HCT116 (cell line): ENCODE results near the gene TSPEAR. TPM values are rescaled to one million over a fixed set of nuclear protein-coding genes. Genes with fewer than 3 reads are reported as not detected.
"Not testable (repeated sequence)": the region's sequence is repeated elsewhere in the genome, so short reads cannot be mapped to it uniquely, and the experiment has no call there.

ENCODE experiments used
- ATAC-seq: fragments of 200-7000 bp; cut with Tn5 transposase; 2 replicates; pipeline ENCODE4 v1.9.1; 2020; ENCODE audit warnings: mild to moderate bottlenecking, moderate library complexity
- BruUV-seq: library from RNA; stranded (reverse); fragments of 400-500 nt; replicated peaks from 2 replicates; lab custom pipeline; 2021; lab: Mats Ljungman, UMichigan
- CTCF ChIA-PET: fragments of 300-600 bp; sonication (Branson Sonifier 250); formaldehyde crosslinking; loops from one replicate; lab custom pipeline; 2021; ENCODE audit warnings: antibody characterized with exemption; lab: Charles Lee
- POLR2A ChIA-PET: fragments of 300-600, 350-600 bp; sonication (Branson Sonifier 250); formaldehyde crosslinking; loops from one replicate; lab custom pipeline; 2021; ENCODE audit warnings: antibody characterized with exemption; lab: Charles Lee
- RAD21 ChIA-PET, 2 experiments: fragments of 300-600 bp; sonication (Branson Sonifier 250); formaldehyde crosslinking; loops; one replicate each; lab custom pipeline; 2023; ENCODE audit warnings: low total read pairs in 2 of 2; ENCODE audit not compliant: uncharacterized antibody in 2 of 2, unreplicated experiment in 2 of 2, low non-redundant PET in 1 of 2; lab: Charles Lee
- DNase-seq: peaks from one replicate; pipeline ENCODE4 v3.0.0-alpha.2; 2010; ENCODE audit warnings: low read depth, low spot score
- H2AFZ ChIP-seq: fragments of 200-600 bp; shearing (Covaris generic), sonication (generic); 2 replicates; pipeline ENCODE4 v1.6.1; 2017; ENCODE audit warnings: low read depth, mixed run types, mixed read lengths, antibody characterized with exemption, low read length; ENCODE audit not compliant: poor library complexity, severe bottlenecking
- H3K27ac ChIP-seq: 2 replicates; pipeline ENCODE4 v1.5.1; 2012; ENCODE audit warnings: low read depth, low read length
- H3K27me3 ChIP-seq: fragments of 200-600 bp; sonication (generic); 2 replicates; pipeline ENCODE4 v1.6.1; 2016; ENCODE audit warnings: mixed run types, low read length, mixed read lengths; ENCODE audit not compliant: insufficient read depth
- H3K36me3 ChIP-seq, 2 experiments: fragments of 200-500 bp in 1 of 2; fragments of 200-600 bp in 1 of 2; sonication (Bioruptor generic) in 1 of 2; sonication (generic) in 1 of 2; 2 replicates each; pipeline versions ENCODE4 v1.5.1 to v1.6.1; 2014 to 2016; ENCODE audit warnings: low read length in 2 of 2, inconsistent platforms in 1 of 2, mixed read lengths in 1 of 2, mixed run types in 1 of 2; ENCODE audit not compliant: insufficient read depth in 2 of 2, control insufficient read depth in 1 of 2
- H3K4me1 ChIP-seq, 2 experiments: fragments of 200-600 bp in 1 of 2; sonication (generic) in 1 of 2; 2 replicates each; pipeline versions ENCODE4 v1.5.1 to v1.6.1; 2012 to 2017; ENCODE audit warnings: low read length in 2 of 2, inconsistent platforms in 1 of 2, mild to moderate bottlenecking in 1 of 2, mixed read lengths in 1 of 2, mixed run types in 1 of 2, moderate library complexity in 1 of 2; ENCODE audit not compliant: insufficient read depth in 2 of 2, control insufficient read depth in 1 of 2
- H3K4me2 ChIP-seq: fragments of 200-600 bp; sonication (generic); 2 replicates; pipeline ENCODE4 v1.6.1; 2017; ENCODE audit warnings: mixed run types, low read length, mixed read lengths
- H3K4me3 ChIP-seq, 2 experiments: fragments of 200-600 bp in 1 of 2; sonication (generic) in 1 of 2; replicated peaks in 1 of 2; 2 replicates each; pipeline ENCODE4 v1.5.1; 2011 to 2016; ENCODE audit warnings: low read length in 2 of 2, control low read depth in 1 of 2, low read depth in 1 of 2, mild to moderate bottlenecking in 1 of 2, mixed read lengths in 1 of 2, mixed run types in 1 of 2
- H3K79me2 ChIP-seq: fragments of 200-600 bp; sonication (generic); 2 replicates; pipeline ENCODE4 v1.6.1; 2017; ENCODE audit warnings: mild to moderate bottlenecking, mixed run types, low read length, moderate library complexity, mixed read lengths; ENCODE audit not compliant: insufficient read depth
- H3K9ac ChIP-seq: fragments of 200-600 bp; sonication (generic); 2 replicates; pipeline ENCODE4 v1.6.1; 2016; ENCODE audit warnings: low read length, mixed read lengths
- H3K9me2 ChIP-seq: fragments of 200-600 bp; sonication (generic), shearing (Covaris generic); 2 replicates; pipeline ENCODE4 v1.6.1; 2017; ENCODE audit warnings: mixed run types, mild to moderate bottlenecking, moderate library complexity; ENCODE audit not compliant: insufficient read depth
- H3K9me3 ChIP-seq, 2 experiments: fragments of 200-500 bp in 1 of 2; fragments of 200-600 bp in 1 of 2; sonication (Bioruptor generic) in 1 of 2; sonication (generic) in 1 of 2; 2 replicates each; pipeline ENCODE4 v1.6.1; 2014 to 2017; ENCODE audit warnings: low read length in 2 of 2, mixed read lengths in 2 of 2, inconsistent platforms in 1 of 2, low read depth in 1 of 2, mild to moderate bottlenecking in 1 of 2, mixed run types in 1 of 2, moderate library complexity in 1 of 2; ENCODE audit not compliant: control insufficient read depth in 1 of 2, insufficient read depth in 1 of 2
- H4K20me1 ChIP-seq: fragments of 200-600 bp; sonication (generic), shearing (Covaris generic); 2 replicates; pipeline ENCODE4 v1.6.1; 2017; ENCODE audit warnings: mixed run types, mild to moderate bottlenecking, moderate library complexity; ENCODE audit not compliant: insufficient read depth
- CBX3 ChIP-seq: IDR thresholded peaks from 2 replicates; pipeline ENCODE4 v1.6.1; 2012; ENCODE audit warnings: low read depth
- EZH2 ChIP-seq: fragments of 200-600 bp; sonication (generic); IDR thresholded peaks from 2 replicates; pipeline ENCODE4 v1.6.1; 2017; ENCODE audit warnings: antibody characterized with exemption, mixed run types
- FOSL1 ChIP-seq: IDR thresholded peaks from 2 replicates; pipeline ENCODE4 v1.6.1; 2012; ENCODE audit warnings: low read depth
- SIN3A ChIP-seq: IDR thresholded peaks from 2 replicates; pipeline ENCODE4 v1.6.1; 2012; ENCODE audit warnings: low read depth
- SRF ChIP-seq: IDR thresholded peaks from 2 replicates; pipeline ENCODE4 v1.6.1; 2012; ENCODE audit warnings: low read depth
- TCF7L2 ChIP-seq: IDR thresholded peaks from 2 replicates; pipeline ENCODE4 v1.7.0; 2011; ENCODE audit warnings: borderline replicate concordance, inconsistent platforms; ENCODE audit not compliant: insufficient read depth, insufficient read length; ENCODE audit errors: extremely low read depth
- YY1 ChIP-seq: IDR thresholded peaks from 2 replicates; pipeline ENCODE4 v1.6.1; 2011; ENCODE audit warnings: low read length, low read depth, moderate library complexity, mild to moderate bottlenecking; ENCODE audit not compliant: insufficient replicate concordance; ENCODE audit errors: extremely low read depth
- ZFX ChIP-seq: fragments of 450-650 bp; IDR thresholded peaks from 2 replicates; pipeline ENCODE4 v1.6.1; 2017
- ZNF274 ChIP-seq: fragments of 200-500 bp; sonication (Bioruptor generic); IDR thresholded peaks from 2 replicates; pipeline ENCODE4 v1.6.1; 2014; ENCODE audit warnings: mild to moderate bottlenecking, low read depth, low read length, inconsistent platforms
- intact Hi-C: fragments of 100-400 bp; cut with micrococcal nuclease; formaldehyde crosslinking; loops from 2 replicates; pipeline ENCODE4 v1.10.0; 2022
- total RNA-seq: library from RNA; stranded (reverse); gene quantifications from one replicate; pipeline ENCODE4 v1.2.1, GENCODE V29; 2021; ENCODE audit not compliant: unreplicated experiment
- TF ChIP-seq, protein P1 (sequence below), 3 experiments: fragments of 200-600 bp in 1 of 3; sonication (generic) in 1 of 3; IDR thresholded peaks in 2 of 3; conservative IDR thresholded peaks in 1 of 3; 2 replicates each; pipeline ENCODE4 v1.5.1; 2012 to 2017; ENCODE audit warnings: low read depth in 2 of 3, low read length in 2 of 3, antibody characterized with exemption in 1 of 3, borderline replicate concordance in 1 of 3, control low read depth in 1 of 3, mild to moderate bottlenecking in 1 of 3, mixed read lengths in 1 of 3, mixed run types in 1 of 3, moderate library complexity in 1 of 3; ENCODE audit not compliant: insufficient read depth in 1 of 3
- TF ChIP-seq, protein P2 (sequence below): IDR thresholded peaks from 2 replicates; pipeline ENCODE4 v1.6.1; 2012
- TF ChIP-seq, protein P3 (sequence below): IDR thresholded peaks from 2 replicates; pipeline ENCODE4 v1.6.1; 2012

The TSPEAR gene
- total RNA-seq, 1 experiment from 2014 or later, result not detected

DNA sequence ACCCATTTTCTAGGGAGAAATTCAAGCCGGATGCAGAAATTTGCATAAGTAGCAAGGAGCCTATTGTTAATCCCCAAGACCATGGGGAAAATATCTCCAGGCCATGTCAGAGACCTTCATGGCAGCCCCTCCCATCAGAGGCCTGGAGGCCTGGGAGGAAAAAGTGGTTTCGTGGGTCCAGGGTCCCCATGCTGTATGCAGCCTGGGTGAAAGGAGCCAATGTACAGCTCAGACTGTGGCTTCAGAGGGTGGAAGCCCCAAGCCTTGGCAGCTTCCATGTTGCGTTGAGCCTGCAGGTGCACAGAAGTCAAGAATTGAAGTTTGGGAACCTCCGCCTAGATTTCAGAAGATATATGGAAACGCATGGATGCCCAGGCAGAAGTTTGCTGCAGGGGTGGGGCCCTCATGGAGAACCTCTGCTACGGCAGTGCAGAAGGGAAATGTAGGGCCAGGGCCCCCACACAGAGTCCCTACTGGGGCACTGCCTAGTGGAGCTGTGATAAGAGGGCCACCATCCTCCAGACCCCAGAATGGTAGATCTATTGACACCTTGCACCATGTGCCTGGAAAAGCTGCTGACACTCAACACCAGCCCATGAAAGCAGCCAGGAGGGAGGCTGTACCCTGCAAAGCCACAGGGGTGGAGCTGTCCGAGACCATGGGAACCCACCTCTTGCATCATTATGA lies 101.1 kb downstream of the TSPEAR start:
- H4K20me1 ChIP-seq, POLR2A ChIA-PET, H3K36me3 ChIP-seq, RAD21 ChIA-PET, H3K79me2 ChIP-seq, H2AFZ ChIP-seq, intact Hi-C loops, H3K4me2 ChIP-seq, H3K4me1 ChIP-seq, H3K9ac ChIP-seq, ATAC-seq, H3K4me3 ChIP-seq, H3K27me3 ChIP-seq, H3K9me3 ChIP-seq, DNase-seq, H3K9me2 ChIP-seq, BruUV-seq, CTCF ChIA-PET, H3K27ac ChIP-seq: not testable (repeated sequence)

DNA sequence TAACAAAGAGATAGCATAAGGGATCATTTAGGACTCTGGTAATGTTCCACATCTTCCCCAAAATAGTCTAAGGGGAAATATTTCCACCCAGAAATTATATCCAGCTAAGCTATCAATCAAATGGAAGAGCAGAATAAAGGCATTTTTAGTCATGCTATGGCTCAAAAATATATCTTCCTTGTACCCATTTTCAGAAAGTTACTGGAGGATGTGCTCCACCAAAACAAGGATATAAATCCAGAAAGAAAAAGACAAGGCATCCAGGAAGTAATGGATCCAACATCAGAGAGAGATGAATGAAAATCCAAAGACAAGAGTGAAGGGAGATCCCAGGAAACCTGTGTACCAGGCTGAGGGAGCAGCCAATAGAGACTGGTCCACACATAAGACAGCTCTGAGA lies 102.2 kb downstream of the TSPEAR start:
- no TSS peak for BruUV-seq
- H3K4me1 ChIP-seq, result no peaks in the 10 kb centered on the region
- no peaks in the 10 kb centered on the region for H4K20me1 ChIP-seq
- peaks cover 4% of the 10 kb centered on the region; the same call in 1 of the 2 replicates for H3K27me3 ChIP-seq
- H3K9me2 ChIP-seq, result no peaks in the 10 kb centered on the region
- POLR2A ChIA-PET, result no interaction called here
- intact Hi-C loops, result no loop called here
- no peak overlapping the region for H3K4me3 ChIP-seq
- RAD21 ChIA-PET, result no interaction called here
- CTCF ChIA-PET, result no interaction called here
- TF ChIP-seq FOSL1, result no peak
- TF ChIP-seq, protein P1, sequence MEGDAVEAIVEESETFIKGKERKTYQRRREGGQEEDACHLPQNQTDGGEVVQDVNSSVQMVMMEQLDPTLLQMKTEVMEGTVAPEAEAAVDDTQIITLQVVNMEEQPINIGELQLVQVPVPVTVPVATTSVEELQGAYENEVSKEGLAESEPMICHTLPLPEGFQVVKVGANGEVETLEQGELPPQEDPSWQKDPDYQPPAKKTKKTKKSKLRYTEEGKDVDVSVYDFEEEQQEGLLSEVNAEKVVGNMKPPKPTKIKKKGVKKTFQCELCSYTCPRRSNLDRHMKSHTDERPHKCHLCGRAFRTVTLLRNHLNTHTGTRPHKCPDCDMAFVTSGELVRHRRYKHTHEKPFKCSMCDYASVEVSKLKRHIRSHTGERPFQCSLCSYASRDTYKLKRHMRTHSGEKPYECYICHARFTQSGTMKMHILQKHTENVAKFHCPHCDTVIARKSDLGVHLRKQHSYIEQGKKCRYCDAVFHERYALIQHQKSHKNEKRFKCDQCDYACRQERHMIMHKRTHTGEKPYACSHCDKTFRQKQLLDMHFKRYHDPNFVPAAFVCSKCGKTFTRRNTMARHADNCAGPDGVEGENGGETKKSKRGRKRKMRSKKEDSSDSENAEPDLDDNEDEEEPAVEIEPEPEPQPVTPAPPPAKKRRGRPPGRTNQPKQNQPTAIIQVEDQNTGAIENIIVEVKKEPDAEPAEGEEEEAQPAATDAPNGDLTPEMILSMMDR (IDR thresholded peaks at IDR 0.05 in 2 of 3, conservative IDR thresholded peaks at IDR 0.05 in 1 of 3; ENCODE audit: borderline replicate concordance in 1 of 3, insufficient read depth in 1 of 3, low read depth in 2 of 3, low read length in 2 of 3), result no peak
- TF ChIP-seq, protein P2, sequence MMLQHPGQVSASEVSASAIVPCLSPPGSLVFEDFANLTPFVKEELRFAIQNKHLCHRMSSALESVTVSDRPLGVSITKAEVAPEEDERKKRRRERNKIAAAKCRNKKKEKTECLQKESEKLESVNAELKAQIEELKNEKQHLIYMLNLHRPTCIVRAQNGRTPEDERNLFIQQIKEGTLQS, result no peak
- TF ChIP-seq, protein P3, sequence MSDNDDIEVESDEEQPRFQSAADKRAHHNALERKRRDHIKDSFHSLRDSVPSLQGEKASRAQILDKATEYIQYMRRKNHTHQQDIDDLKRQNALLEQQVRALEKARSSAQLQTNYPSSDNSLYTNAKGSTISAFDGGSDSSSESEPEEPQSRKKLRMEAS, result no peak
- TF ChIP-seq ZFX, result no peak
- no peak for TF ChIP-seq TCF7L2
- no peak for TF ChIP-seq CBX3
- no peak for TF ChIP-seq YY1
- TF ChIP-seq SRF, result no peak
- no peak for TF ChIP-seq EZH2
- TF ChIP-seq ZNF274, result no peak
- no peak for TF ChIP-seq SIN3A
- TF ChIP-seq, all 23 proteins: peak for 0
- Histone ChIP-seq H3K9ac (no peak overlapping the region), H3K36me3 (no peaks in the 10 kb centered on the region), H3K27ac (no peak overlapping the region), H3K79me2 (no peaks in the 10 kb centered on the region), H3K4me2 (no peak overlapping the region), H2AFZ (no peak overlapping the region), H3K9me3 (peaks cover 3 to 5% of the 10 kb centered on the region in 2 experiments; a peak in 2 of 4 replicates)
- ATAC-seq (no peak), DNase-seq (no peak)
